ENCODE data around the gene CD82.

DNA sequence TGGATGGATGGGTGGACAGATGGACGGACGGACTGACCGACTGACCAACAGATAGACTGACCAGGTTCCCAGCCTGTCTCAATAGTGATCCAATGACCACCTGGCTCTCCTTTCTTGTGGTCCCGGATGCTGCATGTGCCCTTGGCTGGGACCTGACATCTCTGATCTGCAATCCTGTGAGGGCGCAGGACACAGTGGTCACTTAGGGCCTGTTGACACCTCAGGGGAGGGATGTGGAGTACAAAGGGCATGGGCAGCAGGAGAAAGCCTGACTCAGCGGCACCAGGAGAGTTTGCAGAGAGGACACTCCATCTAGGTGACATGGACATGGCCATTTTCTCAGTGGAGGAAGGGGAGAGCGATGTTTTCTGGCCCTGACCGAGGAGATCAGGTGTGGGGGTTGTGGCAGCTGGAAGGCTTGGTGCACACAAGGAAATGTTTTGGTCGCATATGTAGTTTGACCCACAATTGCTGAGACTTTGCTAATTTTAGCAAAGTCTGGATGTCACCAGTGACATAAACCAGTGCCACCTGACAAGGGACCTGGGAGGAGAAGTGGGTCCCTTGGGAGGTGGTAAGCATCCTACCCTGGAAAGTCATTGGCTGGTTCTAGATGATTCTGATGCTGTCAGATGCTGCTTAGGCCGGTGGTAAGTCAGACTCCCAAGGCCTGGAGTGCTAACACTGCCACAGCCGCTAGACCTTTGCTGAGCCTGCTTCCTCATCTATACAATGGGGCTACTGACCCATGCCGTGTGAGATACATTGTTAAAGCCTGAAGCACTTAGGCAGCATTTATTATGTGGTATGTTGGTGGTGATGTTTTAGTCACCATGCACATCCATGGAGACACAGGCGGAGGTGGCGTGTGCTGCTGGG lies 50.7 kb downstream of the CD82 start:
- TF ChIP-seq POLR2AphosphoS5 (IDR thresholded peaks at IDR 0.05; ENCODE audit: low read depth, low read length) (no peak), SIN3A (IDR thresholded peaks at IDR 0.05; ENCODE audit: borderline replicate concordance, insufficient read depth, low read depth, low read length) (no peak)
